Breast epithelium (tissue), 4 donors: ENCODE results near the gene MANSC1. TPM values are rescaled to one million over a fixed set of nuclear protein-coding genes. Genes with fewer than 3 reads are reported as not detected.

ENCODE experiments used
- DNase-seq, 2 donors: peaks; one replicate each; pipeline ENCODE4 v3.0.0-alpha.2; 2019; ENCODE audit warnings: low spot score in 2 of 2
- H3K27ac ChIP-seq, 2 donors: fragments of 200-600 bp; sonication (generic) in 1 of 2; one replicate each; pipeline ENCODE4 v1.5.1; 2016 to 2019; ENCODE audit warnings: mild to moderate bottlenecking in 1 of 2
- H3K27me3 ChIP-seq, 2 donors: fragments of 200-600 bp; sonication (generic) in 1 of 2; one replicate each; pipeline versions ENCODE4 v1.5.1 to v1.6.0; 2017 to 2019; ENCODE audit warnings: control low read depth in 1 of 2, mild to moderate bottlenecking in 1 of 2
- H3K36me3 ChIP-seq: fragments of 200-600 bp; one replicate; pipeline ENCODE4 v1.5.1; 2019
- H3K4me1 ChIP-seq, 2 donors: fragments of 200-600 bp; sonication (generic); one replicate each; pipeline ENCODE4 v1.5.1; 2016 to 2019; ENCODE audit warnings: control low read depth in 1 of 2
- H3K4me3 ChIP-seq, 3 donors: fragments of 200-600 bp; sonication (generic); 1 replicate in 2 of 3; 2 replicates in 1 of 3; pipeline ENCODE4 v1.5.1; 2016 to 2019; ENCODE audit warnings: mild to moderate bottlenecking in 3 of 3, moderate library complexity in 2 of 3
- H3K9me3 ChIP-seq, 2 donors: fragments of 200-600 bp; sonication (generic) in 1 of 2; one replicate each; pipeline ENCODE4 v1.5.1; 2016 to 2019; ENCODE audit warnings: control low read depth in 1 of 2
- POLR2A ChIP-seq: fragments of 450-650 bp; IDR thresholded peaks from one replicate; pipeline ENCODE4 v1.6.1; 2016; ENCODE audit warnings: antibody characterized with exemption, mild to moderate bottlenecking, moderate library complexity
- POLR2AphosphoS5 ChIP-seq, 3 donors: sonication (generic); formaldehyde crosslinking; IDR thresholded peaks; one replicate each; pipeline ENCODE4 v1.6.1; 2017; ENCODE audit warnings: antibody characterized with exemption in 3 of 3
- intact Hi-C: fragments of 100-400 bp; cut with DNase I; formaldehyde crosslinking; loops from one replicate; pipeline ENCODE4 v1.15.1; 2023; ENCODE audit warnings: low total_unique reads
- total RNA-seq, 3 donors: library from RNA; depleted of rRNA; stranded (reverse); fragments of >200 nt; gene quantifications; one replicate each; pipeline ENCODE4 v1.1.0, GENCODE V29; 2016
- TF ChIP-seq, protein P1 (sequence below), 3 donors: fragments of 450-650 bp; IDR thresholded peaks; one replicate each; pipeline ENCODE4 v1.5.1; 2016 to 2017; ENCODE audit warnings: antibody characterized with exemption in 3 of 3, mild to moderate bottlenecking in 3 of 3, moderate library complexity in 3 of 3

Gene MANSC1
- total RNA-seq, 3 donors from 2014 or later, result 16.3 to 24.9 (median 18.7) TPM

GRCh38 chr12:12333407-12334366, 16.4 kb downstream of the MANSC1 start:
- no peak for DNase-seq
- Histone ChIP-seq H3K4me3 (no peak overlapping the region), H3K36me3 (no peaks in the 10 kb centered on the region), H3K27ac (no peak overlapping the region), H3K4me1 (no peaks in the 10 kb centered on the region), H3K9me3 (no peaks in the 10 kb centered on the region), H3K27me3 (no peaks in the 10 kb centered on the region)
- TF ChIP-seq POLR2AphosphoS5 (IDR thresholded peaks at IDR 0.05) (no peak), POLR2A (no peak)
- intact Hi-C loops, result no loop called here

- Histone ChIP-seq H3K9me3 (no peaks in the 10 kb centered on the region), H3K27ac (peak overlapping the region; percentile 19 to 36), H3K27me3 (no peaks in the 10 kb centered on the region), H3K4me1 (no peaks in the 10 kb centered on the region), H3K4me3 (no peak overlapping the region), H3K36me3 (no peaks in the 10 kb centered on the region)
- TF ChIP-seq, protein P1, sequence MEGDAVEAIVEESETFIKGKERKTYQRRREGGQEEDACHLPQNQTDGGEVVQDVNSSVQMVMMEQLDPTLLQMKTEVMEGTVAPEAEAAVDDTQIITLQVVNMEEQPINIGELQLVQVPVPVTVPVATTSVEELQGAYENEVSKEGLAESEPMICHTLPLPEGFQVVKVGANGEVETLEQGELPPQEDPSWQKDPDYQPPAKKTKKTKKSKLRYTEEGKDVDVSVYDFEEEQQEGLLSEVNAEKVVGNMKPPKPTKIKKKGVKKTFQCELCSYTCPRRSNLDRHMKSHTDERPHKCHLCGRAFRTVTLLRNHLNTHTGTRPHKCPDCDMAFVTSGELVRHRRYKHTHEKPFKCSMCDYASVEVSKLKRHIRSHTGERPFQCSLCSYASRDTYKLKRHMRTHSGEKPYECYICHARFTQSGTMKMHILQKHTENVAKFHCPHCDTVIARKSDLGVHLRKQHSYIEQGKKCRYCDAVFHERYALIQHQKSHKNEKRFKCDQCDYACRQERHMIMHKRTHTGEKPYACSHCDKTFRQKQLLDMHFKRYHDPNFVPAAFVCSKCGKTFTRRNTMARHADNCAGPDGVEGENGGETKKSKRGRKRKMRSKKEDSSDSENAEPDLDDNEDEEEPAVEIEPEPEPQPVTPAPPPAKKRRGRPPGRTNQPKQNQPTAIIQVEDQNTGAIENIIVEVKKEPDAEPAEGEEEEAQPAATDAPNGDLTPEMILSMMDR (IDR thresholded peaks at IDR 0.05), result no peak
- no peak for TF ChIP-seq POLR2A
- no peak for TF ChIP-seq POLR2AphosphoS5 (IDR thresholded peaks at IDR 0.05)
- intact Hi-C loops, result no loop called here
- no peak for DNase-seq
Observed at GRCh38 chr12:12331896-12332295, 18.1 kb downstream of the MANSC1 start.

- H3K4me1 ChIP-seq, result no peaks in the 10 kb centered on the region
- no peaks in the 10 kb centered on the region for H3K9me3 ChIP-seq
- intact Hi-C loops, result no loop called here
- no peaks in the 10 kb centered on the region for H3K36me3 ChIP-seq
- H3K4me3 ChIP-seq, result no peak overlapping the region
- no peak for DNase-seq
- H3K27ac ChIP-seq, result peak overlapping the region; percentile 19 to 36
- no peak for TF ChIP-seq POLR2A
- TF ChIP-seq, protein P1 (IDR thresholded peaks at IDR 0.05), result no peak
- TF ChIP-seq POLR2AphosphoS5 (IDR thresholded peaks at IDR 0.05), result no peak
- H3K27me3 ChIP-seq, result no peaks in the 10 kb centered on the region
Observed at GRCh38 chr12:12331244-12331771, 18.7 kb downstream of the MANSC1 start.

GRCh38 chr12:12327802-12328201, 22.2 kb downstream of the MANSC1 start:
- TF ChIP-seq, protein P1 (IDR thresholded peaks at IDR 0.05), result peak; percentile 25 to 54 (median 49)
- TF ChIP-seq POLR2A (no peak), POLR2AphosphoS5 (IDR thresholded peaks at IDR 0.05) (no peak)
- intact Hi-C loops, result no loop called here
- H3K4me3 ChIP-seq, result no peak overlapping the region
- no peaks in the 10 kb centered on the region for H3K4me1 ChIP-seq
- H3K36me3 ChIP-seq, result no peaks in the 10 kb centered on the region
- no peak for DNase-seq
- H3K27me3 ChIP-seq, result no peaks in the 10 kb centered on the region
- peak overlapping the region in 1 of 2 donors; percentile 27 for H3K27ac ChIP-seq
- H3K9me3 ChIP-seq, result no peaks in the 10 kb centered on the region

DNA sequence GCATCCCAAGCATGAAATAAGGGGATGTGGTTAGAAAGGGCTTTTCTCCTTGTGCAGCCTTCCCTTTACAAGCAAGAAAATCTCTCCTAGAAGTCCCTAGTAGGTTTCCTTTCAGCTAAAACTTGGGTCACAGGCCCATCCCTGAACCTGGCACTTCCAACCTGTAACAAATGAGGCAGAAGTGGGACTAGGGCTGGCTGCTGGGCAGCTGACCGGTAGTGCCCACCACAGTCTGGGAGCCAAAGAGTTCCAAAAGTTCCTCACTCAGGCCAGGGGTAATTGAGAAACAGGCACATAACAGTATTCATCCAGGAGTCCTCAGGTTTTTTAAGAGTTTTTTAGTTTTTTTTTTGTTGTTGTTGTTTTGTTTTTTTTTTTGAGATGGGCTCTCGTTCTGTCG, 23.8 kb downstream of the MANSC1 start:
- DNase-seq, result no peak
- Histone ChIP-seq H3K4me1 (no peaks in the 10 kb centered on the region), H3K27me3 (no peaks in the 10 kb centered on the region), H3K4me3 (no peak overlapping the region), H3K36me3 (no peaks in the 10 kb centered on the region), H3K9me3 (no peaks in the 10 kb centered on the region), H3K27ac (no peak overlapping the region)
- no peak for TF ChIP-seq POLR2A
- TF ChIP-seq, protein P1 (IDR thresholded peaks at IDR 0.05), result no peak
- TF ChIP-seq POLR2AphosphoS5 (IDR thresholded peaks at IDR 0.05), result no peak
- intact Hi-C loops, result no loop called here
